HG02840 (cell line): ENCODE measurements around the gene KLF5.
"Not testable (repeated sequence)": the region's sequence is repeated elsewhere in the genome, so short reads cannot be mapped to it uniquely, and the experiment has no call there.

ENCODE experiments used
- ATAC-seq: cut with Tn5 transposase; IDR thresholded peaks from one replicate; pipeline ENCODE4 v1.9.1; 2021; ENCODE audit warnings: mild to moderate bottlenecking, moderate library complexity, moderate number of reproducible peaks; ENCODE audit not compliant: unreplicated experiment, low FRiP score

The KLF5 gene

GRCh38 chr13:73082471-73082870 lies 23.7 kb downstream of the KLF5 start:
- ATAC-seq = no peak

DNA sequence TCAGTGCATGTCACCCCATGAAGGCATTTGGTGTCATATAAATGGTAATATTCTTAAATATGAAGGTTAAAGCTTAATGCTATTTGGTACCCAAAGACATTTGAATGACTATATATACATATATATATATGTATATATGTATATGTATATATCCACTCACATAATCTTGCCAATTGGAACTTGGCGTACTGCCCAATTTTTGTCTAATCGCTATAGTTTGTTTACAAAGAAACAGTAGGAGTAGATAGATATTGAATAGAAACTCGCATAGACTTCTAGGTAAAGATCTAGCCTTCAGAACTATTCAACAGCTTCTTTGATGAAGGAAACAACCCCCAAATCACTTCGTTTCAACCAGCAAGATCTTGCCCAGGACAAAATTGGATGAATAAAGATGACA lies 24.1 kb downstream of the KLF5 start:
- no peak for ATAC-seq

GRCh38 chr13:73088332-73088935 lies 29.6 kb downstream of the KLF5 start:
- no peak for ATAC-seq

DNA sequence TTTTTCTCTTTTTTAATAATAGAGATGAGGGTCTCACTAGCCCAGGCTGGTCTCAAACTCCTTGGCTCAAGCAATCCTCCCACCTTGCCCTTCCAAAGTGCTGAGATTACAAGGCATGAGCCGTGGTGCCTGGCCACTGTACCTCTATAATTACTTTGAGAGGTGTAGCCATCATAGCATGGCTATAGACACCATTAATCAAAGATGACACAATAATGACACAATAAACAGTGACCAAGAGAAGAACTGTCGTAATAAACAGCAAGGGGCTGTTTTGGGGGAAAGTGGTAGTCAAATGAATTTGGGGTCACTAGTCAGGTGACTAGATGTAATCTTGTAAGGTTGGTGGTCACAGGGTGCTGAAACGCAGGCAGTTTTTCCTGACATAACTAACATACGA lies 30.4 kb downstream of the KLF5 start:
- no peak for ATAC-seq

- ATAC-seq = no peak
These were observed 31.5 kb downstream of the KLF5 start for GRCh38 chr13:73090116-73090822.

GRCh38 chr13:73090823-73091187 lies 32.0 kb downstream of the KLF5 start:
- no peak for ATAC-seq

DNA sequence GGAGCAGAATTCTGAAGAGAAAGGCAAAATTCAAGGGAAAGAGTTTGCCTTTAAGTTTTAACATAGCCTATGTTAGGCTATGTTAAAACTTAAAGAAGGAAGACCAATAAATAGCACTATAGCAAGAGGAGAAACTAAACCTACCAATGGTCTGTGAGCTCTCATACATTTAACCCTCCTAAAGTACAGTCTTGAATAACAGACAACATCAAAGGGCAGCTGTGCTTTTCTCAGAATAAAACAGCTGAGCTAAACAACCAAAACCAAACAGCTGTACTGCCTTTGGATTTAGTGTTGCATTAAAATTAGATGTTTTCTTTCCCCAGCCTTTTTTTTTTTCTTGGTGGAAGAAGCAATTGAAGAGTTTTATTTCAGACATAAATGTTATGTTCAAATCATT lies 34.0 kb downstream of the KLF5 start:
- ATAC-seq = no peak

DNA sequence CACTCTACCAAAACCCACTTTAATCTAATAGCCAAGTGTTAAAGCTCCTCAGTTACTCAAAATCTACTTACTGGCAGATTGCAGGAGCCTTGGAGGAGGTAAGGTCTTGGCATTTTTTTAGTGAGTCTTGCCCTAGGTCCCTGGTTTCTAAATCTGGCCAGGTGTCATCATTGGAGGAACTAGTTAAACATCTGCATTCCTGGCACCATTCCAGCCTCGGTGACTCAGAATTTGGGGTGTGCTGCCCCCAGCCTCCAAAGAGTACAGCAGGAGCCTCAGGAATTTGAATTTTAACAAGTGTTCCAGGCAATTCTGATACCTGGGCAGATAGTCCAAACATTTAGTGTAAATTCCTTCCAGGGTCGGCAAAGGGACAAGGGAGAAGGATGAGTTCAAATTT lies 37.4 kb downstream of the KLF5 start:
- no peak for ATAC-seq

DNA sequence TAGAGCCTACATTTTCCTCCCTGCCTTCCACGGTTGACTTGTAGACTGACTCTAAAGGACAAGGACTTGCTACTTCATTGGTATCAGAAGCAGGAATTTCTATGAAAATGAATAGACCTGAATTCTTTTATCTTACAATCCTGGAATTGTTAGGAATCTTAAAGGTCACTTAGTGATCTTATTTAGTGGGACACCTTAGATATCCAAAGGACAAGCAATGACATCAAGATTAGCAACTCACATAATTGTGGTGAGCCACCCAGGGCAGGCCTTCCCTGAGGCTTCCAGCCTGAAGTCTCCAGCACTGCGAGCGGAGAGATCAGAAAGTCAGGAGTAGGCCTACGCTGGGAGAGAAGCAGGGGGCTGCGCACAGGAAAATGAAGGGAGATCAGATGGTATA lies 37.8 kb downstream of the KLF5 start:
- no peak for ATAC-seq

DNA sequence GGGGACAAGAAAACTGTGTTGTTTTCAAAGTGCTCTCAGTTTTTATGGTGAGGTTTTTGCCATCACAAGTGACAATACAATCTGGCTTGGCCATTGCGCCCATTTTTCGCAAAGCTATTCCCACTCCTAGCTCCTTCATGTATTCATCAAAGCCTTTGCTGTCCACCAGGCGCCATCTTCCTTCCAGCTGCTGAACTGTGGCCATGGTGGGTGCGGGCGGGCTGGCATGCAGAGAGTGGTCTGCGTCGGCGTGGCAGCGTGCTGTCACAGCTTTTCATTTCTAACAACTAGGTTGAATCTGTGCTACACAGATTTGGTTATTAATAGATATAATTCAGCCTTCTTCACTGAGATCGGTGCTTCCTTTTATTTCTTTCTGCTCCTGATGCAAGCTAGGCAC lies 42.0 kb downstream of the KLF5 start:
- ATAC-seq = not testable (repeated sequence)

DNA sequence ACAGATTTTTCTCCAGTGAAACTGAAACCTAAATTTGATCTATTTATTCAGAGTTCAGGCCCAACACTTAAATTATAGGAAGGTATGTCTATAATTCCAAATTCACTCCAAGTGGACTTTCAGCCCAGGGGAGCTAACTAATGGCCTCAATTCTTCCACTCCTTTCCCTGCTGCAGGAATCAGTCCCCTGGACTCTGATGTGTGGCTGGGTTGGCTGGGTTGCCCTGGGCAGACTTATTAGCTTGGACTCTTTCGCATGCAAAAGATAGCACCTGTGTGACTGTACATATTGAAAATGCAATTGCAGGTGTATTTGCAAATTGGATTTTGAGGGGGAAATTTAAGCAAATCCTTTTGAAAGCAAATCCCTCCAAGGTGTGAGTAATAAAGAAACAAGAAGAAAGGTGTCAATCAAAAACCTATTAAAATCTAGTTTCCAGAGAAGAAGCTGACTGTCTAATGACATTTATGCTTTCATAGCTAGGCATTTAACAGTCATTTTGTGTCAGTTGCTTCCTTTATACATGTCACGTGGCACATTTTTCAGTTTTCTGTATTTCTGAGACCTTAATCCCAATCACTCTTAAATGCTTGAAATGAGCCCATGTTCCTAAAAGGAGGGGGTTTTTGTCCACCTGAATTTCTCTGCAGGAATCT lies 42.7 kb downstream of the KLF5 start:
- ATAC-seq = no peak

GRCh38 chr13:73103238-73103637 lies 44.4 kb downstream of the KLF5 start:
- ATAC-seq = no peak

GRCh38 chr13:73106513-73107178 lies 47.8 kb downstream of the KLF5 start:
- ATAC-seq = no peak

GRCh38 chr13:73107481-73107880 lies 48.7 kb downstream of the KLF5 start:
- no peak for ATAC-seq

- no peak for ATAC-seq
These were observed 49.2 kb downstream of the KLF5 start for GRCh38 chr13:73107970-73108369.

GRCh38 chr13:73109288-73109899 lies 50.6 kb downstream of the KLF5 start:
- ATAC-seq = no peak

- no peak for ATAC-seq
These were observed 51.2 kb downstream of the KLF5 start for GRCh38 chr13:73109969-73110368.

DNA sequence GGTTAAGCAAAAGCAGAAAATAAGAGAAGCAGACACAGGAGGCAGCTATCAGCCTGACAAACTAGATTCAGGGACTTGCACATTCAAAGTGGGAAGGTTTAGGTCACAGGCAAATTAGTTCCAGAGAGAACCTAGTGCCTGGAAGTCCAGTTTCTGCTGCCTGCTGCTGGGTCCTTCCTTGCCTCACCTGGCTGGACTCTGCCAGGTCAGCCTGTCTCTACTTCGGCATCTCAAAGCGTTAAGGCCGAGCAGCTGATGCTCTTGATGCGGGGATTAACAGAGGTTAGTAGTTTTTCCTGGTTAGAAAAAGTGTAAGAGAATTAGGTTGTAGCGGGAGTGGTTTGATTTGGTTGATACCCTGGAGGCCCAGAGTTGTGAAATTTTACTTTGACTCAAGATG lies 52.0 kb downstream of the KLF5 start:
- ATAC-seq = no peak

DNA sequence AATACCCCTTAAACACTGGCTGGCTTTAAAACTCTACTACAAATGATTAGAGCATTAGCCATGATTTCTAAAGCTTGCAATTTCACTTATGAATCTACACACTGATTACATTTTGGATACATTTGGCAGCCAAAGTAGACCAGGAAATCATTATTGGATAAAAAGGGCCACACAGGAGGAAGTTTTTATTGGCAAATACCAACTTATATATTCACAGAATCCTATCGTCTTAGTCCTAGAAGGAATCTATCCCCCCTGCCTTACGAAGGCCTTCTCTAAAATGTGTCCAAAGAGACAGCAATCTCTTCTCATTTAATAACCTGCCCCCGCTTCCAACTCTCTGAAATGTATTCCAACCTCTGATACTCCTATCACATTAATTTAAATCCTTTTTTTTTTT lies 52.5 kb downstream of the KLF5 start:
- no peak for ATAC-seq

DNA sequence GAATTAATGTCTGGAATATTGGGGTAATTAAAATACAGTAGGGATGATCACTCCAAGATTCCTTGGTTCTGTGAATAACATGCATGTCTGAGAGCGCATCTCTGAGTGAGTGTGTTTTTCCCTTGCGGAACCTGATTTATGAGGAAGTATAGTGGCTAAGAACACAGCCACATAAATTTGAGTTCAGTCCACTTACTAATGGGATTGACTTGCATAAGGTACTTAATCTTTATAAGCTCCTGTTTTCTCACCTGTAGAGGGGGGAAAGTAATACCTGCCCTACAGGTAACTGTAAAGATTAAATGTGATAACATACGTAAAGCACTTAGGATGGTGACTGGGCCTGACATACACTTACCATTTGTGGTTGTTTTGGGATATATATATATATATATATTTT lies 60.8 kb downstream of the KLF5 start:
- no peak for ATAC-seq
